Activated CD8-positive, alpha-beta memory T cell treated with anti-CD3 and anti-CD28 coated beads, Interleukin-2, amount 50 U/mL, for 48 hours (primary cell): Measurements from ENCODE around the gene OR2Z1.
"Not testable (repeated sequence)": the region's sequence is repeated elsewhere in the genome, so short reads cannot be mapped to it uniquely, and the experiment has no call there.

Experiments used
- DNase-seq: peaks from one replicate; pipeline ENCODE4 v3.0.0-alpha.2; 2020

Gene OR2Z1

DNA sequence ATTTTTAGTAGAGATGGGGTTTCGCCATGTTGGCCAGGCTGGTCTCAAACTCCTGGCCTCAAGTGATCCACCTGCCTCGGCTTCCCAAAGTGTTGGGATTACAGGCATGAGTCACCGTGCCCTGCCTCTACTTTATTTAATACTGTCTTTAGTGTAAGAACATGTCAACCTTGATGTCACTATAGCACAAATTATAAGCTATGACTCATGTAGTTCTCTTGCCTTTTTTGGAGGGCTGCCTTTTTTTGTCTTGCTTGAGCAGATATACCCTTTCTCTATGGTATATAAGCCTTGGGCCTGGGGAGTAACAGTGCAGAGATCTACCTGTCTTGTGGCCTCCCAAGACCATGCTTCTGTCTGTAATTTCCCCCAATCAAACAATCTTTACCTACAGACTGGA is 16.1 kb upstream of the OR2Z1 start:
- DNase-seq, result not testable (repeated sequence)

DNA sequence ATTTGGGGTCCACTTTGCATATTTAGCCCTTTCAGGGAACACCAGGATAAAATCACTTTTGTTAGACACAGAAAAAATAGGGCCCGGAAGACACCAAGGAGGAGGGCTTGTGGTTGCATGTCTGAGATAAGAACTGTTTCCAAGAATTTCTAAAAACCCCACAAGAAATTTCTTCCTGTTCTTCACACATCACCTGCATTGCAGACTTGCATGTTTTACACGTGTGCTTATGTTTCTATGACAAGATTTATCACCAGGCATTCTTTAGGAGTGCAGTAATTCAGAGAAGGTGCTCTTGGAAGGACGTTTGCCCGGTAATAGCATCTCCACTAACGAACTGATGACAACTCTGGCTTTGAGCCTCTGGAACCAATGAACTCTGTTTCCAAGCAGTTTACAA is 15.7 kb upstream of the OR2Z1 start:
- no peak for DNase-seq

- not testable (repeated sequence) for DNase-seq
Observed at GRCh38 chr19:8710337-8710736, 11.1 kb upstream of the OR2Z1 start.

DNA sequence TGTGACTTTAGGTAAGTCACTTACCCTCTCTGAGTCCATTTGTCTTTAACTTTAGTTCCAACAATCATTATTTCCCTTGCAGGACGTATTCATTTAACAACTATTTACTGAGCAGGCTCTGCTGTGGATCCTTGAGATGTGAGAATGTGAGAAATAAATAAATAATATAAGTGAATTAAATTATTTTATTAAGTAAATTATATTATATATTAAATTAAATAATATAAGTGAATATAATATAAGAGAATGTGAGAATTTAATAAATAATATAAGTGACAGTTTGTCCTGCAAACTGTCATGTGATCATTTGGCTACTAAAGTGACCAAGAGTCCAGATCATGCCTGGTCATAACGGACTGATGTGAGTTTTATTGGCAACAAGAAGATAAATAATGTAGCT is 598 bp downstream of the OR2Z1 start:
- DNase-seq, result no peak

DNA sequence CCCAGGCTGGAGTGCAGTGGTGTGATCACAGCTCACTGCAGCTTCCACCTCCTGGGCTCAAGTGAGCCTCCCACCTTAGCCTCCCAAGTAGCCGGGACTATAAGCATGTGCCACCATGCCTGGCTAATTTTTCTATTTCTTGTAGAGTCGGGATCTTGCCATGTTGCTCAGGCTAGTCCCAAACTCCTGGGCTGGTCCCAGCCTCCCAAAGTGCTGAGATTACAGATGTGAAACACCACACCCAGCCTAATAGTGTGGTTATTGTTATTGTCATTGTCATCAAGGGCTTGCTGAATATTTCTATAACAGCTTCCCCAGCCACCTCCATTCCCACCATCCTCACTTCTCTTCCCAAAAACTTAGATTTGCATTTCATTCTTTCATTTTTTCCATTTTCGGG is 2.8 kb downstream of the OR2Z1 start:
- no peak for DNase-seq

- DNase-seq, result no peak
Observed at GRCh38 chr19:8731428-8732169, 10.2 kb downstream of the OR2Z1 start.

DNA sequence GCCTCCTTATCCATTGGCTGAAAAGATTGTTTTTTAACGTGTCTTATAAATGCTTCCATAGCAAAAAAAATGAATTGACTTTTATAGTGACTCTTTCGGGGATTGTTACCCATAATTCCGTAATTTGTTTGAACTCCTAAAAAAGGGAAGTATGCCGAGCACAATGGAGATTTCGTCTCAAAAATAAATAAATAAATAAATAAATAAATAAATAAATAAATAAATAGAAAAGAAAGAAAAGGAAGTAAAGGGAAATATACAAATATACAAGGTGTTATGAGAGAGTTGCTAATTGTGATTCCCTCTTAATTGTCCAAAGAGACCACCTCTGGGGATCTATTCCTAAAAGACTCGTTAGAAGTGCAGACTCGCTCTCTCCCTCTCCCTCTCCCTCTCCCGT is 16.9 kb downstream of the OR2Z1 start:
- no peak for DNase-seq

DNA sequence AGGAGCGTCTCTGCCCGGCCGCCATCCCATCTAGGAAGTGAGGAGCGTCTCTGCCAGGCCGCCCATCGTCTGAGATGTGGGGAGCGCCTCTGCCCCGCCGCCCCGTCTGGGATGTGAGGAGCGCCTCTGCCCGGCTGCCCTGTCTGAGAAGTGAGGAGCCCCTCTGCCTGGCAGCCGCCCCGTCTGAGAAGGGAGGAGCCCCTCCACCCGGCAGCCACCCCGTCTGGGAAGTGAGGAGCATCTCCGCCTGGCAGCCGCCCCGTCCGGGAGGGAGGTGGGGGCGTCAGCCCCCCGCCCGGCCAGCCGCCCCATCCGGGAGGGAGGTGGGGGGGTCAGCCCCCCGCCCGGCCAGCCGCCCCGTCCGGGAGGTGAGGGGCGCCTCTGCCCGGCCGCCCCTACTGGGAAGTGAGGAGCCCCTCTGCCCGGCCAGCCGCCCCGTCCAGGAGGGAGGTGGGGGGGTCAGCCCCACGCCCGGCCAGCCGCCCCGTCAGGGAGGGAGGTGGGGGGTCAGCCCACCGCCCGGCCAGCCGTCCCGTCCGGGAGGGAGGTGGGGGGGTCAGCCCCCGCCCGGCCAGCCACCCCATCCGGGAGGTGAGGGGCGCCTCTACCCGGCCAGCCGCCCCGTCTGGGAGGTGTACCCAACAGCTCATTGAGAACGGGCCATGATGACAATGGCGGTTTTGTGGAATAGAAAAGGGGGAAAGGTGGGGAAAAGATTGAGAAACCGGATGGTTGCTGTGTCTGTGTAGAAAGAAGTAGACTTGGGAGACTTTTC is 18.0 kb downstream of the OR2Z1 start:
- DNase-seq, result not testable (repeated sequence)

DNA sequence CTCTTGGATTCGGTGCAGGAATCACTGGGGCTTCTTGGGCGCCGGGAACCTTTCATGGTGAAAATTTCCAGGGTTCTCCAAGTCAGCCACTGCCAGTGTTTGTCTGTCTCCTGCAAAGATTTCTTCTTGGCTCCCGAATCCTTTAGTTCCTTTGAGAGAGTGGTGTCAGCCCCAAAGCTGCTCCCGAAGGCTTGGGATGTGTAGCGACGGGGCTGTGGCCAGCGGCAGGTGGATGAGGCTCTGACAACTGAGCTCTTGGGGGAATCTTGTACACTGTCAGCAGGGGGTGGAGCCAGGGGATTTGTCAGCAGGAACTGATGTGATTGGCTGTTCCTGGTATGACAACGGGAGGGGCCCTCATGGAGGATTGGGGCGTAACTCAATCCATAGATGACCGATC is 45.8 kb downstream of the OR2Z1 start:
- not testable (repeated sequence) for DNase-seq

DNA sequence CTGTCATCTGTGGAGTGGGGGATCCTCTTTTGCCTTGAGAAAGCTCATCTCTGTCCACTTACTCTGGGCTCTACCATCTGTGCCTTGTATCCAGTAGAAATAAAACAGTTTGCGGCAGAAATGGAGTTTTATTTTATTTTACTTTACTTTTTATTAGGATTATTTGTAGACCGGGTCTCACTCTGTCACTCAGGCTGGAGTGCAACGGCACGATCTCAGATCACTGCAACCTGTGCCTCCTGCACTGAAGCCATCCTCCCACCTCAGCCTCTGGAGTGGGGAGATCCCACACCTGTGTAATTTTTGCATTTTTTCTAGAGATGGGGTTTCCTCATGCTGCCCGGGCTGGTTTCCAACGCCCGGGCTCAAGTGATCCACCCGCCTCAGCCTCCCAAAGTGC is 47.8 kb downstream of the OR2Z1 start:
- not testable (repeated sequence) for DNase-seq

DNA sequence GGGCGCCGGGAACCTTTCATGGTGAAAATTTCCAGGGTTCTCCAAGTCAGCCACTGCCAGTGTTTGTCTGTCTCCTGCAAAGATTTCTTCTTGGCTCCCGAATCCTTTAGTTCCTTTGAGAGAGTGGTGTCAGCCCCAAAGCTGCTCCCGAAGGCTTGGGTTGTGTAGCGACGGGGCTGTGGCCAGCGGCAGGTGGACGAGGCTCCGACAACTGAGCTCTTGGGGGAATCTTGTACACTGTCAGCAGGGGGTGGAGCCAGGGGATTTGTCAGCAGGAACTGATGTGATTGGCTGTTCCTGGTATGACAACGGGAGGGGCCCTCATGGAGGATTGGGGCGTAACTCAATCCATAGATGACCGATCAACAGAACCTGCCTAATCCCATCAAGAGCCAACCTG is 52.2 kb downstream of the OR2Z1 start:
- DNase-seq, result not testable (repeated sequence)
